ENCODE data around the gene WIPF1.
A peak's percentile ranks its signal among the peaks of the same experiment; 100 is the strongest.

Gene WIPF1

DNA sequence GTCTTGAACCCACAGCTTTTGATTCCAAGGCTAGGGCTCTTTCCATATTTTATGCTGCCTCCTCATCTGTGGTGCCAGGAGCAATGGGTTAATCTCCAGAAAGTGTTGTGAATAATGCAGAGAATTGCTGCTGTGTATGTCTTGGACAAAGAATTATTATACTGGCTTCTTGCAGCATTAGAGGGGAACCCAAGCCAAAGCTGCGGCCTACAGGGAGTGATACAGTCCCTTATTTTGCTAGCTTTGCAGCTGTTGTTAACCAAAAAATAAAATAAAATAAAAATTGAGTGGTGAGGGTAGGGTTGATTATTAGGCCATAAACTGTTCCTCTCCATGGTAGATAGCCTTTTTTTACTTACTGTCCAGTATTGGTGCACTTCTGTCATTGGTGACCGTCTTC is 16.7 kb downstream of the WIPF1 start:
- Histone ChIP-seq H3K9me3 (ENCODE audit: severe bottlenecking) (no peaks in the 10 kb centered on the region), H3K27me3 (ENCODE audit: insufficient read depth, poor library complexity, severe bottlenecking) (no peaks in the 10 kb centered on the region), H3K27ac (ENCODE audit: poor library complexity, severe bottlenecking) (no peak overlapping the region), H3K4me1 (ENCODE audit: insufficient read depth, poor library complexity, severe bottlenecking) (no peaks in the 10 kb centered on the region), H3K4me3 (ENCODE audit: severe bottlenecking) (no peak overlapping the region), H3K36me3 (ENCODE audit: low read depth) (peaks cover 9% of the 10 kb centered on the region)
- DNase-seq (ENCODE audit: low spot score) (no peak), ATAC-seq (ENCODE audit: low read depth) (no peak)
- TF ChIP-seq, protein P1, sequence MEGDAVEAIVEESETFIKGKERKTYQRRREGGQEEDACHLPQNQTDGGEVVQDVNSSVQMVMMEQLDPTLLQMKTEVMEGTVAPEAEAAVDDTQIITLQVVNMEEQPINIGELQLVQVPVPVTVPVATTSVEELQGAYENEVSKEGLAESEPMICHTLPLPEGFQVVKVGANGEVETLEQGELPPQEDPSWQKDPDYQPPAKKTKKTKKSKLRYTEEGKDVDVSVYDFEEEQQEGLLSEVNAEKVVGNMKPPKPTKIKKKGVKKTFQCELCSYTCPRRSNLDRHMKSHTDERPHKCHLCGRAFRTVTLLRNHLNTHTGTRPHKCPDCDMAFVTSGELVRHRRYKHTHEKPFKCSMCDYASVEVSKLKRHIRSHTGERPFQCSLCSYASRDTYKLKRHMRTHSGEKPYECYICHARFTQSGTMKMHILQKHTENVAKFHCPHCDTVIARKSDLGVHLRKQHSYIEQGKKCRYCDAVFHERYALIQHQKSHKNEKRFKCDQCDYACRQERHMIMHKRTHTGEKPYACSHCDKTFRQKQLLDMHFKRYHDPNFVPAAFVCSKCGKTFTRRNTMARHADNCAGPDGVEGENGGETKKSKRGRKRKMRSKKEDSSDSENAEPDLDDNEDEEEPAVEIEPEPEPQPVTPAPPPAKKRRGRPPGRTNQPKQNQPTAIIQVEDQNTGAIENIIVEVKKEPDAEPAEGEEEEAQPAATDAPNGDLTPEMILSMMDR (IDR thresholded peaks at IDR 0.05; ENCODE audit: poor library complexity, severe bottlenecking): no peak

DNA sequence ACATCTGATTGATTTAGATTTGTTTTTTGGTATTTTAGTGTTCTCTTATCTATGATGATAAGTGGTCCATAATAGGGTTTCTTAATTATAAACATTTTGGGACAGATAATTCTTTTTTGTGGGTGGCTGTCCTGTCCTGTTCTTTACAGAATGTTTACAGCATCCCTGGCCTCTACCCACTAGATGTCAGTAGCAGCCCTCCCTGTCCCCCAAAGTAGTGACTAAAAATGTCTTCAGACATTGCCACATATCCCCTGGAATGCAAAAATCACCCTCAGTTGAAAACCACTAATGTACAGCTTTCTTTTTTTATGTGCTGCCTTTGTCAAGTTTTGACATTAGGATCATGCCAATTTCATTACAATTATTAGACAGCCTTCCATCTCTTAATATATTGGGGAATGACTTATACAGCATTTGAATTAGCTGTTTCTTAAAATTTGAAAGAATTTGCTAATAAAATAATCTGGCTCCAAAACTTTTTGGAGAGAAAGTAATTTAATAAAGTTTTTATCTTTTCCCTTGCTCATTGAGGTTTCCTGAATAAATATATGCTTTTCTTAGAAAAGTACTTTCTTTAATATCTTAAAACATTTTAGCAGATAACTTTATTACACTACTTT is 19.5 kb downstream of the WIPF1 start:
- Histone ChIP-seq H3K9me3 (ENCODE audit: severe bottlenecking) (no peaks in the 10 kb centered on the region), H3K4me1 (ENCODE audit: insufficient read depth, poor library complexity, severe bottlenecking) (no peaks in the 10 kb centered on the region), H3K27me3 (ENCODE audit: insufficient read depth, poor library complexity, severe bottlenecking) (no peaks in the 10 kb centered on the region), H3K36me3 (ENCODE audit: low read depth) (peaks cover 9% of the 10 kb centered on the region), H3K4me3 (ENCODE audit: severe bottlenecking) (no peak overlapping the region), H3K27ac (ENCODE audit: poor library complexity, severe bottlenecking) (no peak overlapping the region)
- DNase-seq (ENCODE audit: low spot score): no peak
- TF ChIP-seq, protein P1 (IDR thresholded peaks at IDR 0.05; ENCODE audit: poor library complexity, severe bottlenecking): peak; percentile 81
- ATAC-seq (ENCODE audit: low read depth): peak; percentile 64; the same call in 2 of the 3 replicates

DNA sequence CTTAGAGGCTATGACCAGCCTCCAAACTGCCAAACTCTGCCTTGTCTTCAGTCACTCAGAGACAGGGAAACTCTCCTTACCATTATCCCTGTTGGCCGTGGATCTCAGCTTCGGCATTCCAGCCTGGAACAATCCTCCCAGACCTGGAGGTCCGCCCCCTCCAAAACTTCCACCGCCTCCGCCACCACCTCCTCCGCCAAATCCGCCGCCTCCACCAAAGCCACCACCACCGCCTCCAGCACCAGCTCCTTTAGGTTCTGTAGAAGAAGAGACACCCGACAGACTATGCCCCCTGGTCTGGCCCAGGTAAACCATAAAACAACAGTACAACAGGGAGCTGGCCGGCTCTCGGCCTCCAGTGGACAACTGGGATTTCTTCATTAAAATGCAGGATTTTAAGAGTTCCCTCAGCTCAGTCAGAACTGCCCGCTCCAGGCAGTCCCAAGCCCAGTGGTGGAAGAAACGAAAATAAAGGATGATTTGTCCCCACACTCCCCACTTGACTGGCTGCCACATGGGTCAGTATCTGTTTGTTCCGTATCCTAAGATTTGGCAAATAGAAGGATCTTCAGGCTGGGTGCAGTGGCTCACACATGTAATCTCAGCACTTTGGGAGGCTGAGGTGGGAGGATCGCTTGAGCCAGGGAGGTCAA is 22.4 kb downstream of the WIPF1 start:
- DNase-seq (ENCODE audit: low spot score) (no peak), ATAC-seq (ENCODE audit: low read depth) (no peak)
- peaks cover 4% of the 10 kb centered on the region for H3K4me1 ChIP-seq (ENCODE audit: insufficient read depth, poor library complexity, severe bottlenecking)
- H3K27ac ChIP-seq (ENCODE audit: poor library complexity, severe bottlenecking): no peak overlapping the region
- TF ChIP-seq, protein P1 (IDR thresholded peaks at IDR 0.05; ENCODE audit: poor library complexity, severe bottlenecking): no peak
- H3K4me3 ChIP-seq (ENCODE audit: severe bottlenecking): no peak overlapping the region
- H3K9me3 ChIP-seq (ENCODE audit: severe bottlenecking): no peaks in the 10 kb centered on the region
- H3K36me3 ChIP-seq (ENCODE audit: low read depth): peaks cover 14% of the 10 kb centered on the region
- no peaks in the 10 kb centered on the region for H3K27me3 ChIP-seq (ENCODE audit: insufficient read depth, poor library complexity, severe bottlenecking)

DNA sequence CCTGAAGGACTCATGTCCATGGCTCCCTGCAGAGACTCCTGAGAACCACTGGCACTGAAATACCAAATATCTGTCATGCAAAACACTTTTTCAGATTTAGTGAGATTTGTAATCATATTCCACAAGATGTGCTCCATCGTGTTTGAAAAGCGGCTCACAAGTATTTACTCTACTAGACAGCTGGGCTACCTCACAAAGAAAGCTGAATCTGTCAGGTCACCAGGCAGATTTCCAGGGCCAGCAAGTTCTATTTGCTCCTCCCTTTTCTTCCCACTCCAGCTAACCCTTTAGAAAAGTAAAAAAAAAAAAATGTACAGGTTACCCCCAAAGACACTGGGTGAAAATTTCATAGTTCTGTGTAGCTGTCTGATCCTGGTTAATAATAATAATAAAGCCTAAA is 22.9 kb downstream of the WIPF1 start:
- H3K27me3 ChIP-seq (ENCODE audit: insufficient read depth, poor library complexity, severe bottlenecking): no peaks in the 10 kb centered on the region
- H3K36me3 ChIP-seq (ENCODE audit: low read depth): peaks cover 17% of the 10 kb centered on the region
- no peak overlapping the region for H3K27ac ChIP-seq (ENCODE audit: poor library complexity, severe bottlenecking)
- H3K9me3 ChIP-seq (ENCODE audit: severe bottlenecking): no peaks in the 10 kb centered on the region
- H3K4me3 ChIP-seq (ENCODE audit: severe bottlenecking): no peak overlapping the region
- ATAC-seq (ENCODE audit: low read depth): no peak
- TF ChIP-seq, protein P1 (IDR thresholded peaks at IDR 0.05; ENCODE audit: poor library complexity, severe bottlenecking): no peak
- DNase-seq (ENCODE audit: low spot score): no peak
- H3K4me1 ChIP-seq (ENCODE audit: insufficient read depth, poor library complexity, severe bottlenecking): peaks cover 5% of the 10 kb centered on the region

DNA sequence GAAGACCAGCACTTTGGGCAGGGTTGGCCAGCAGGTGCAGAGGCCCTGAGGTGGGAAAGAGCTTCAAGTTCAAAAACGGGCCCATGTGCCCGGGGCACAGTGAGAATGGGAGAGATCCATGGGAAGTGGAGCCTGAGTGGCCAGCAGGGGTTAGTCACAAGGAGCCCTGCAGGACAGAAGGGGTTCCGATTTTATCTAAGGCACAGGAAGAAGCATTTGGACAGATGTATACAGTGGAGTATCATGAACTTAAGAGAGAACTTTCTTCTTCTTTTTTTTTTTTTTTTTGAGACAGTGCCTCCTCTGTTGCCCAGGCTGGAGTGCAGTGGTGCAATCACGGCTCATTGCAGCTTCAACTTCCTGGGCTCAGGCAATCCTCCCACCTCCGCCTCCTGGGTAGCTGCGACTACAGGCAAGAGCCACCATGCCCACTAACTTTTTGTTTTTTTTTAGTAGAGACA is 24.0 kb downstream of the WIPF1 start:
- DNase-seq (ENCODE audit: low spot score): no peak
- Histone ChIP-seq H3K9me3 (ENCODE audit: severe bottlenecking) (no peaks in the 10 kb centered on the region), H3K27ac (ENCODE audit: poor library complexity, severe bottlenecking) (no peak overlapping the region), H3K36me3 (ENCODE audit: low read depth) (peaks cover 17% of the 10 kb centered on the region), H3K27me3 (ENCODE audit: insufficient read depth, poor library complexity, severe bottlenecking) (no peaks in the 10 kb centered on the region), H3K4me1 (ENCODE audit: insufficient read depth, poor library complexity, severe bottlenecking) (peaks cover 5% of the 10 kb centered on the region), H3K4me3 (ENCODE audit: severe bottlenecking) (no peak overlapping the region)
- ATAC-seq (ENCODE audit: low read depth): no peak
- TF ChIP-seq, protein P1 (IDR thresholded peaks at IDR 0.05; ENCODE audit: poor library complexity, severe bottlenecking): no peak
